ENCODE measurements around the gene BCO2.
"Not testable (repeated sequence)": the region's sequence is repeated elsewhere in the genome, so short reads cannot be mapped to it uniquely, and the experiment has no call there.

BCO2 gene

GRCh38 chr11:112166562-112166961 lies 8.8 kb upstream of the BCO2 start:
- no peak for DNase-seq (ENCODE audit: low spot score)
- no peak for FAIRE-seq

GRCh38 chr11:112167145-112167544 lies 8.2 kb upstream of the BCO2 start, which contains the start of gene TEX12:
Gene TEX12, plus strand, starts transcription at chr11:112167372. Its CDS starts 1,897 bp downstream, at chr11:112169269.
- FAIRE-seq (no peak), DNase-seq (ENCODE audit: low spot score) (no peak)

GRCh38 chr11:112172362-112172994 lies 2.8 kb upstream of the BCO2 start:
- FAIRE-seq (peak; percentile 85), DNase-seq (ENCODE audit: low spot score) (peak; percentile 21)

GRCh38 chr11:112173152-112173551 lies 2.2 kb upstream of the BCO2 start:
- FAIRE-seq (peak; percentile 48), DNase-seq (ENCODE audit: low spot score) (no peak)

- DNase-seq (ENCODE audit: low spot score) (no peak), FAIRE-seq (no peak)
These were observed 264 bp downstream of the BCO2 start for GRCh38 chr11:112175599-112175952.

- DNase-seq (ENCODE audit: low spot score) (no peak), FAIRE-seq (no peak)
These were observed 765 bp downstream of the BCO2 start for GRCh38 chr11:112176077-112176476.

- DNase-seq (ENCODE audit: low spot score) (no peak), FAIRE-seq (no peak)
These were observed 2.3 kb downstream of the BCO2 start for GRCh38 chr11:112177589-112177988.

- DNase-seq (ENCODE audit: low spot score) = no peak
- no peak for FAIRE-seq
These were observed 3.1 kb downstream of the BCO2 start for GRCh38 chr11:112178428-112178827.

- FAIRE-seq (no peak), DNase-seq (ENCODE audit: low spot score) (no peak)
These were observed 3.6 kb downstream of the BCO2 start for GRCh38 chr11:112178936-112179335.

- FAIRE-seq (no peak), DNase-seq (ENCODE audit: low spot score) (no peak)
These were observed 4.3 kb downstream of the BCO2 start for GRCh38 chr11:112179601-112180000.

- FAIRE-seq (no peak), DNase-seq (ENCODE audit: low spot score) (no peak)
These were observed 7.6 kb downstream of the BCO2 start for GRCh38 chr11:112182867-112183266.

GRCh38 chr11:112185883-112186282 lies 10.6 kb downstream of the BCO2 start:
- FAIRE-seq (no peak), DNase-seq (ENCODE audit: low spot score) (no peak)

- DNase-seq (ENCODE audit: low spot score) = no peak
- FAIRE-seq = no peak
These were observed 11.0 kb downstream of the BCO2 start for GRCh38 chr11:112186304-112186703.

- DNase-seq (ENCODE audit: low spot score) = peak; percentile 14
- FAIRE-seq = not testable (repeated sequence)
These were observed 19.8 kb downstream of the BCO2 start for GRCh38 chr11:112195113-112195512.

GRCh38 chr11:112195951-112196351 lies 20.6 kb downstream of the BCO2 start:
- DNase-seq (ENCODE audit: low spot score) = peak; percentile 62
- FAIRE-seq = peak; percentile 90

- no peak for FAIRE-seq
- DNase-seq (ENCODE audit: low spot score) = no peak
These were observed 21.3 kb downstream of the BCO2 start for GRCh38 chr11:112196519-112197087.

GRCh38 chr11:112199101-112199500 lies 23.8 kb downstream of the BCO2 start:
- DNase-seq (ENCODE audit: low spot score); FAIRE-seq: not testable (repeated sequence)

GRCh38 chr11:112200252-112200651 lies 24.9 kb downstream of the BCO2 start:
- FAIRE-seq = no peak
- DNase-seq (ENCODE audit: low spot score) = no peak

- FAIRE-seq (no peak), DNase-seq (ENCODE audit: low spot score) (no peak)
These were observed 30.8 kb downstream of the BCO2 start for GRCh38 chr11:112206071-112206470.

GRCh38 chr11:112210890-112211289 lies 35.6 kb downstream of the BCO2 start:
- DNase-seq (ENCODE audit: low spot score) (no peak), FAIRE-seq (no peak)

- DNase-seq (ENCODE audit: low spot score) = no peak
- no peak for FAIRE-seq
These were observed 36.2 kb downstream of the BCO2 start for GRCh38 chr11:112211536-112211935.

GRCh38 chr11:112212290-112212689 lies 37.0 kb downstream of the BCO2 start:
- FAIRE-seq = no peak

GRCh38 chr11:112212710-112213109 lies 37.4 kb downstream of the BCO2 start:
- FAIRE-seq = no peak

More at GRCh38 chr11:112212290-112212689, 37.0 kb downstream of the BCO2 start:
- DNase-seq (ENCODE audit: low spot score) = no peak

More at GRCh38 chr11:112212710-112213109, 37.4 kb downstream of the BCO2 start:
- DNase-seq (ENCODE audit: low spot score) = no peak

Data from RCC 7860 (cell line).